CD14-positive monocyte (primary cell): ENCODE measurements around the gene GLB1L3. TPM values are rescaled to one million over a fixed set of nuclear protein-coding genes. Genes with fewer than 3 reads are reported as not detected.
A peak's percentile ranks its signal among the peaks of the same experiment; 100 is the strongest.

Experiments
- DNase-seq, 3 donors: peaks; one replicate each; pipeline ENCODE4 v3.0.0-alpha.2; 2011 to 2022
- H2AFZ ChIP-seq: 2 replicates; pipeline ENCODE4 v1.6.0; 2012; ENCODE audit warnings: mild to moderate bottlenecking, low read depth, low read length, inconsistent platforms; ENCODE audit not compliant: insufficient read depth, poor library complexity, severe bottlenecking
- H3K27ac ChIP-seq, 2 donors: 1 replicate in 1 of 2; 2 replicates in 1 of 2; pipeline ENCODE4 v1.5.1; 2012 to 2013; ENCODE audit warnings: low read length in 2 of 2, control low read depth in 1 of 2, inconsistent platforms in 1 of 2, low read depth in 1 of 2, mild to moderate bottlenecking in 1 of 2
- H3K27me3 ChIP-seq, 2 donors: one replicate each; pipeline versions ENCODE4 v1.6.0 to v1.6.1; 2011 to 2013; ENCODE audit warnings: low read length in 2 of 2; ENCODE audit not compliant: control insufficient read depth in 2 of 2, insufficient read depth in 2 of 2
- H3K36me3 ChIP-seq, 2 donors: replicated peaks in 1 of 2; 1 replicate in 1 of 2; 2 replicates in 1 of 2; pipeline versions ENCODE4 v1.5.1 to v1.6.1; 2012 to 2013; ENCODE audit warnings: low read length in 2 of 2, control low read depth in 1 of 2, inconsistent platforms in 1 of 2, mild to moderate bottlenecking in 1 of 2; ENCODE audit not compliant: insufficient read depth in 2 of 2, control insufficient read depth in 1 of 2
- H3K4me1 ChIP-seq, 2 donors: 1 replicate in 1 of 2; 2 replicates in 1 of 2; pipeline versions ENCODE4 v1.5.1 to v1.6.1; 2012 to 2013; ENCODE audit warnings: low read length in 2 of 2, control low read depth in 1 of 2, inconsistent platforms in 1 of 2, mild to moderate bottlenecking in 1 of 2, moderate library complexity in 1 of 2; ENCODE audit not compliant: insufficient read depth in 2 of 2, control insufficient read depth in 1 of 2
- H3K4me2 ChIP-seq: replicated peaks from 2 replicates; pipeline ENCODE3; 2012; ENCODE audit warnings: low read length, moderate library complexity, mild to moderate bottlenecking; ENCODE audit not compliant: poor library complexity, severe bottlenecking; ENCODE audit errors: extremely low read depth
- H3K4me3 ChIP-seq, 3 experiments: fragments of 200-600 bp in 1 of 3; sonication (generic) in 1 of 3; replicated peaks in 1 of 3; 1 replicate in 2 of 3; 2 replicates in 1 of 3; pipeline ENCODE4 v1.5.1; 2011 to 2013; ENCODE audit warnings: low read length in 3 of 3, mild to moderate bottlenecking in 3 of 3, control low read depth in 2 of 3, low read depth in 2 of 3, inconsistent platforms in 1 of 3, moderate library complexity in 1 of 3
- H3K79me2 ChIP-seq: 2 replicates; pipeline ENCODE4 v1.6.0; 2012; ENCODE audit warnings: mild to moderate bottlenecking, control low read depth, inconsistent platforms, low read length, moderate library complexity; ENCODE audit not compliant: insufficient read depth
- H3K9ac ChIP-seq: 2 replicates; pipeline ENCODE4 v1.6.0; 2017; ENCODE audit warnings: low read length, mild to moderate bottlenecking; ENCODE audit not compliant: insufficient read depth, poor library complexity, severe bottlenecking
- H3K9me3 ChIP-seq, 2 donors: replicated peaks in 1 of 2; 1 replicate in 1 of 2; 2 replicates in 1 of 2; pipeline versions ENCODE4 v1.5.1 to v1.6.1; 2012 to 2013; ENCODE audit warnings: low read length in 2 of 2, control low read depth in 1 of 2; ENCODE audit not compliant: control insufficient read depth in 1 of 2, insufficient read depth in 1 of 2
- H4K20me1 ChIP-seq: 2 replicates; pipeline ENCODE4 v1.6.0; 2012; ENCODE audit warnings: mild to moderate bottlenecking, low read length, control low read depth, moderate library complexity; ENCODE audit not compliant: insufficient read depth
- H3K27ac Mint-ChIP-seq, 7 donors: one replicate each; pipeline ENCODE4 v1.8.0; 2020; ENCODE audit warnings: mild to moderate bottlenecking in 7 of 7, mixed read lengths in 7 of 7, moderate library complexity in 6 of 7, inconsistent platforms in 2 of 7
- H3K27me3 Mint-ChIP-seq, 3 donors: one replicate each; pipeline ENCODE4 v1.8.0; 2021 to 2022; ENCODE audit warnings: low read depth in 3 of 3, mild to moderate bottlenecking in 3 of 3, mixed read lengths in 3 of 3, moderate library complexity in 3 of 3, inconsistent platforms in 1 of 3
- H3K36me3 Mint-ChIP-seq, 2 donors: one replicate each; pipeline ENCODE4 v1.8.0; 2020; ENCODE audit warnings: mixed read lengths in 2 of 2, inconsistent platforms in 1 of 2, mild to moderate bottlenecking in 1 of 2
- H3K4me1 Mint-ChIP-seq: one replicate; pipeline ENCODE4 v1.8.0; 2020; ENCODE audit warnings: mild to moderate bottlenecking, mixed read lengths
- H3K4me3 Mint-ChIP-seq, 2 donors: one replicate each; pipeline ENCODE4 v1.8.0; 2020; ENCODE audit warnings: mild to moderate bottlenecking in 2 of 2, mixed read lengths in 2 of 2, moderate library complexity in 1 of 2
- H3K9me3 Mint-ChIP-seq, 7 donors: one replicate each; pipeline ENCODE4 v1.8.0; 2020 to 2022; ENCODE audit warnings: mixed read lengths in 7 of 7, mild to moderate bottlenecking in 6 of 7, moderate library complexity in 6 of 7, inconsistent platforms in 2 of 7
- WGBS: methylation state at CpG from one replicate; pipeline ENCODE4 v1.1.5; 2013; ENCODE audit warnings: missing lambda C conversion rate; ENCODE audit not compliant: insufficient coverage; 5-methylcytosine and 5-hydroxymethylcytosine counted together
- intact Hi-C, 2 donors: fragments of 100-400 bp; cut with micrococcal nuclease; formaldehyde crosslinking; loops; one replicate each; pipeline versions ENCODE4 v1.15.0 to v1.15.1; 2023
- polyA plus RNA-seq, 3 donors: library from polyadenylated mRNA; depleted of rRNA in 1 of 3; unstranded in 2 of 3; stranded (reverse) in 1 of 3; fragments of 300-500 nt in 2 of 3; fragments of >200 nt in 1 of 3; fragmentation: Illumina TruSeq in 2 of 3; gene quantifications; 1 replicate in 2 of 3; 2 replicates in 1 of 3; pipeline ENCODE4 v1.2.3, GENCODE V29; 2012 to 2021
- TF ChIP-seq, protein P1 (sequence below): fragments of 200-600 bp; IDR thresholded peaks from one replicate; pipeline ENCODE4 v1.8.0; 2022; ENCODE audit warnings: antibody characterized with exemption, mild to moderate bottlenecking

The GLB1L3 gene
- polyA plus RNA-seq, 3 donors: not detected

- TF ChIP-seq, protein P1, sequence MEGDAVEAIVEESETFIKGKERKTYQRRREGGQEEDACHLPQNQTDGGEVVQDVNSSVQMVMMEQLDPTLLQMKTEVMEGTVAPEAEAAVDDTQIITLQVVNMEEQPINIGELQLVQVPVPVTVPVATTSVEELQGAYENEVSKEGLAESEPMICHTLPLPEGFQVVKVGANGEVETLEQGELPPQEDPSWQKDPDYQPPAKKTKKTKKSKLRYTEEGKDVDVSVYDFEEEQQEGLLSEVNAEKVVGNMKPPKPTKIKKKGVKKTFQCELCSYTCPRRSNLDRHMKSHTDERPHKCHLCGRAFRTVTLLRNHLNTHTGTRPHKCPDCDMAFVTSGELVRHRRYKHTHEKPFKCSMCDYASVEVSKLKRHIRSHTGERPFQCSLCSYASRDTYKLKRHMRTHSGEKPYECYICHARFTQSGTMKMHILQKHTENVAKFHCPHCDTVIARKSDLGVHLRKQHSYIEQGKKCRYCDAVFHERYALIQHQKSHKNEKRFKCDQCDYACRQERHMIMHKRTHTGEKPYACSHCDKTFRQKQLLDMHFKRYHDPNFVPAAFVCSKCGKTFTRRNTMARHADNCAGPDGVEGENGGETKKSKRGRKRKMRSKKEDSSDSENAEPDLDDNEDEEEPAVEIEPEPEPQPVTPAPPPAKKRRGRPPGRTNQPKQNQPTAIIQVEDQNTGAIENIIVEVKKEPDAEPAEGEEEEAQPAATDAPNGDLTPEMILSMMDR: no peak
- H3K9me3 Mint-ChIP-seq: peaks cover 0 to 15% (median 8%) of the 10 kb centered on the region in 7 donors
- H3K4me3 Mint-ChIP-seq: peak overlapping the region in 1 of 2 donors; percentile 67
- no peak overlapping the region for H3K9ac ChIP-seq
- peaks cover 3 to 4% of the 10 kb centered on the region in 2 donors for H3K36me3 Mint-ChIP-seq
- no peaks in the 10 kb centered on the region for H3K79me2 ChIP-seq
- peaks cover 15 to 16% of the 10 kb centered on the region in 2 donors for H3K4me1 ChIP-seq
- H3K27ac ChIP-seq: no peak overlapping the region
- no peaks in the 10 kb centered on the region for H3K36me3 ChIP-seq
- 44% methylated on average over 11 of the region's 18 CpGs for WGBS
- H3K27ac Mint-ChIP-seq: no peak overlapping the region
- H3K27me3 ChIP-seq: peaks cover 68 to 92% of the 10 kb centered on the region in 2 donors
- peaks cover 88 to 93% (median 90%) of the 10 kb centered on the region in 3 donors for H3K27me3 Mint-ChIP-seq
- H4K20me1 ChIP-seq: no peaks in the 10 kb centered on the region
- H3K4me3 ChIP-seq: no peak overlapping the region
- peaks cover 28% of the 10 kb centered on the region for H3K4me1 Mint-ChIP-seq
- H3K9me3 ChIP-seq: peaks cover 0 to 18% of the 10 kb centered on the region in 2 donors
- H2AFZ ChIP-seq: no peak overlapping the region
- no peak for DNase-seq
- intact Hi-C loops: no loop called here
- no peak overlapping the region for H3K4me2 ChIP-seq
Measured at GRCh38 chr11:134272381-134273316, 3.5 kb upstream of the GLB1L3 start.

DNA sequence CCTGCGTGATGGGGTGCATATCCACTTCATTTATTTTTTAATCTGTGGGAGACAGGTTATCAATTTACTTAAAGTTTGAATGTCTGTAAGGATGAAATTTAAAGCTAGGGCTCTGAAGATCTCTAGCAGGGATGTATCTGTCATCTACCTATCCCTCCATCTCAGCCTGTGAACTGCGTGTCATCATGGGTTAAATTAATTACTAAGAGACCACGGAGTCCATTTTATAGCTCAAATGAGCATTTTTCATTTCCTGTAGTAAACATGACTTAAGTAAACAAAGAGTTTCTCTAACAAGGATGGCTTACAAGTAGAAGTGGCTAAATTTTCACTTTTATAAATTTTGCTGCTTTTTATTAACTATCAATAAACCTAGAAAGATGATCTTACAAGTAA is 2.9 kb upstream of the GLB1L3 start:
- no peak overlapping the region for H3K27ac Mint-ChIP-seq

More for the DNA sequence above, 2.9 kb upstream of the GLB1L3 start:
- Histone ChIP-seq H3K27ac (no peak overlapping the region), H3K9me3 (peaks cover under 1 to 25% of the 10 kb centered on the region in 2 donors), H3K79me2 (no peaks in the 10 kb centered on the region), H3K4me2 (no peak overlapping the region), H3K4me1 (peaks cover 10 to 15% of the 10 kb centered on the region in 2 donors), H3K4me3 (no peak overlapping the region), H2AFZ (no peak overlapping the region), H4K20me1 (no peaks in the 10 kb centered on the region), H3K27me3 (peaks cover 74 to 94% of the 10 kb centered on the region in 2 donors), H3K9ac (no peak overlapping the region), H3K36me3 (no peaks in the 10 kb centered on the region)
- Mint-ChIP-seq H3K4me1 (peaks cover 21% of the 10 kb centered on the region), H3K36me3 (peaks cover 3 to 4% of the 10 kb centered on the region in 2 donors), H3K27me3 (peaks cover 89 to 93% (median 93%) of the 10 kb centered on the region in 3 donors), H3K4me3 (peak overlapping the region in 1 of 2 donors; percentile 59), H3K9me3 (peaks cover 0 to 22% (median 10%) of the 10 kb centered on the region in 7 donors)
- intact Hi-C loops: no loop called here
- no CpG with 5 or more reads among the region's 3 CpGs for WGBS
- no peak for DNase-seq
- TF ChIP-seq, protein P1: no peak
